SK-N-SH (cell line): ENCODE results near the gene C11orf54. TPM values are rescaled to one million over a fixed set of nuclear protein-coding genes. Genes with fewer than 3 reads are reported as not detected.
"Not testable (repeated sequence)": the region's sequence is repeated elsewhere in the genome, so short reads cannot be mapped to it uniquely, and the experiment has no call there.

Experiments
- CTCF ChIA-PET: fragments of 300-600, 350-600 bp; formaldehyde crosslinking; extraction: SDS; loops from one replicate; lab custom pipeline; 2021; lab: Yijun Ruan, JAX
- POLR2A ChIA-PET: fragments of 350-600 bp; sonication (Branson Sonifier 250); formaldehyde crosslinking; extraction: SDS; loops from one replicate; lab custom pipeline; 2020; ENCODE audit warnings: antibody characterized with exemption, inconsistent platforms; lab: Yijun Ruan, JAX
- DNase-seq: peaks from one replicate; pipeline ENCODE4 v3.0.0; 2012
- H2AFZ ChIP-seq: fragments of 200-600 bp; sonication (generic); 2 replicates; pipeline ENCODE4 v1.8.1; 2016; ENCODE audit warnings: antibody characterized with exemption, mild to moderate bottlenecking, low read depth
- H3F3A ChIP-seq: fragments of 200-600 bp; sonication (generic); replicated peaks from 2 replicates; pipeline ENCODE3; 2016; ENCODE audit warnings: antibody characterized with exemption, mild to moderate bottlenecking; ENCODE audit not compliant: insufficient read depth
- H3K27ac ChIP-seq, 2 experiments: fragments of 200-500 bp in 1 of 2; fragments of 200-600 bp in 1 of 2; sonication (Bioruptor generic) in 1 of 2; sonication (generic), shearing (Covaris generic) in 1 of 2; 2 replicates each; pipeline versions ENCODE4 v1.5.1 to v1.6.1; 2014 to 2016; ENCODE audit warnings: low read depth in 2 of 2, inconsistent platforms in 1 of 2, low read length in 1 of 2, mild to moderate bottlenecking in 1 of 2, mixed read lengths in 1 of 2
- H3K27me3 ChIP-seq: fragments of 200-600 bp; sonication (generic), shearing (Covaris generic); 2 replicates; pipeline ENCODE4 v1.6.1; 2016; ENCODE audit warnings: mixed run types; ENCODE audit not compliant: insufficient read depth
- H3K36me3 ChIP-seq, 2 experiments: fragments of 200-500 bp in 1 of 2; fragments of 200-600 bp in 1 of 2; sonication (Bioruptor generic) in 1 of 2; sonication (generic) in 1 of 2; replicated peaks in 1 of 2; 2 replicates each; pipeline versions ENCODE3 to v1.5.1; 2014 to 2016; ENCODE audit warnings: low read length in 1 of 2, mild to moderate bottlenecking in 1 of 2; ENCODE audit not compliant: insufficient read depth in 2 of 2, control insufficient read depth in 1 of 2
- H3K4me1 ChIP-seq, 2 experiments: fragments of 200-500 bp in 1 of 2; fragments of 200-600 bp in 1 of 2; sonication (Bioruptor generic) in 1 of 2; sonication (generic), shearing (Covaris generic) in 1 of 2; 2 replicates each; pipeline versions ENCODE4 v1.5.1 to v1.6.1; 2014 to 2016; ENCODE audit warnings: low read depth in 1 of 2, low read length in 1 of 2, mixed run types in 1 of 2; ENCODE audit not compliant: insufficient read depth in 2 of 2, control insufficient read depth in 1 of 2
- H3K4me2 ChIP-seq: fragments of 200-600 bp; sonication (generic), shearing (Covaris generic); 2 replicates; pipeline ENCODE4 v1.6.1; 2017; ENCODE audit warnings: mixed run types
- H3K4me3 ChIP-seq, 2 experiments: fragments of 200-500 bp in 1 of 2; fragments of 200-600 bp in 1 of 2; sonication (Bioruptor generic) in 1 of 2; sonication (generic), shearing (Covaris generic) in 1 of 2; 2 replicates each; pipeline versions ENCODE4 v1.5.1 to v1.8.1; 2014 to 2016; ENCODE audit warnings: low read depth in 2 of 2, inconsistent platforms in 1 of 2, low read length in 1 of 2, mild to moderate bottlenecking in 1 of 2, mixed read lengths in 1 of 2, moderate library complexity in 1 of 2
- H3K79me2 ChIP-seq: fragments of 200-600 bp; sonication (generic); 2 replicates; pipeline ENCODE4 v1.8.1; 2017; ENCODE audit warnings: mild to moderate bottlenecking; ENCODE audit not compliant: insufficient read depth
- H3K9ac ChIP-seq: fragments of 200-600 bp; sonication (generic); 2 replicates; pipeline ENCODE4 v1.6.1; 2017; ENCODE audit warnings: mixed run types
- H3K9me2 ChIP-seq: fragments of 200-600 bp; sonication (generic); 2 replicates; pipeline ENCODE4 v1.6.1; 2017; ENCODE audit warnings: mixed run types
- H3K9me3 ChIP-seq: fragments of 200-600 bp; sonication (generic); 2 replicates; pipeline ENCODE4 v1.6.1; 2017; ENCODE audit warnings: mixed run types, mild to moderate bottlenecking, moderate library complexity
- H4K20me1 ChIP-seq: fragments of 200-600 bp; sonication (generic); 2 replicates; pipeline ENCODE4 v1.6.1; 2017; ENCODE audit warnings: mild to moderate bottlenecking, mixed run types; ENCODE audit not compliant: insufficient read depth
- FOXJ3 ChIP-seq: sonication (generic); formaldehyde crosslinking; IDR thresholded peaks from 2 replicates; pipeline ENCODE4 v1.5.1; 2020; ENCODE audit warnings: mild to moderate bottlenecking, missing genetic modification reagents
- GABPA ChIP-seq: IDR thresholded peaks from 2 replicates; pipeline ENCODE4 v1.4.0; 2012; ENCODE audit warnings: low read depth, mild to moderate bottlenecking
- MEF2A ChIP-seq: IDR thresholded peaks from 2 replicates; pipeline ENCODE4 v1.4.0; 2012; ENCODE audit warnings: low read depth, borderline replicate concordance
- RCOR1 ChIP-seq: fragments of 150-350 bp; IDR thresholded peaks from 2 replicates; pipeline ENCODE4 v1.6.1; 2017; ENCODE audit warnings: antibody characterized with exemption, low read length
- RFX5 ChIP-seq: IDR thresholded peaks from 2 replicates; pipeline ENCODE4 v1.6.1; 2012; ENCODE audit warnings: mild to moderate bottlenecking, improper control_type of control experiment, low read length
- RXRA ChIP-seq: IDR thresholded peaks from 2 replicates; pipeline ENCODE4 v1.4.0; 2012; ENCODE audit warnings: low read depth, mild to moderate bottlenecking, borderline replicate concordance
- SMC3 ChIP-seq: IDR thresholded peaks from 2 replicates; pipeline ENCODE4 v1.6.1; 2012; ENCODE audit warnings: low read depth, low read length, improper control_type of control experiment
- TAF1 ChIP-seq: IDR thresholded peaks from 2 replicates; pipeline ENCODE4 v1.6.1; 2012; ENCODE audit warnings: low read depth, mild to moderate bottlenecking, low read length, moderate library complexity, borderline replicate concordance
- TEAD4 ChIP-seq: IDR thresholded peaks from 2 replicates; pipeline ENCODE4 v1.4.0; 2012; ENCODE audit warnings: mild to moderate bottlenecking, borderline replicate concordance; ENCODE audit not compliant: insufficient read depth
- WGBS: methylation state at CpG from one replicate; pipeline ENCODE4 v1.1.6; 2017; ENCODE audit warnings: low lambda C conversion rate; 5-methylcytosine and 5-hydroxymethylcytosine counted together
- polyA plus RNA-seq, 3 experiments: library from polyadenylated mRNA; depleted of rRNA; stranded (reverse); fragments of >200 nt; gene quantifications; 2 replicates each; pipeline ENCODE4 v1.2.3, GENCODE V29; 2012
- TF ChIP-seq, protein P1 (sequence below): fragments of 150-350 bp; IDR thresholded peaks from 2 replicates; pipeline ENCODE4 v1.6.1; 2017; ENCODE audit warnings: antibody characterized with exemption, low read length, low read depth, borderline replicate concordance
- TF ChIP-seq, protein P2 (sequence below): fragments of 150-350 bp; IDR thresholded peaks from 2 replicates; pipeline ENCODE4 v1.6.1; 2016; ENCODE audit warnings: mild to moderate bottlenecking, low read depth, low read length

C11orf54 gene
- polyA plus RNA-seq, 1 of the 3 experiments (the other 2 are of a cell fraction), result 7.7 TPM

- Histone ChIP-seq H3K9ac (no peak overlapping the region), H3K36me3 (peaks cover 17 to 29% of the 10 kb centered on the region in 2 experiments), H3K9me3 (no peaks in the 10 kb centered on the region), H3K27me3 (no peaks in the 10 kb centered on the region), H2AFZ (no peak overlapping the region), H3K79me2 (peaks cover 45% of the 10 kb centered on the region), H4K20me1 (peaks cover 22% of the 10 kb centered on the region), H3K4me3 (no peak overlapping the region), H3K27ac (no peak overlapping the region), H3K4me2 (no peak overlapping the region), H3K4me1 (peaks cover 0 to 4% of the 10 kb centered on the region in 2 experiments; a peak in 2 of 4 replicates), H3F3A (peaks cover 13% of the 10 kb centered on the region), H3K9me2 (no peaks in the 10 kb centered on the region)
- WGBS, result 94% methylated on average over 18 of the region's 23 CpGs
- POLR2A ChIA-PET, result no interaction called here
- TF ChIP-seq SMC3 (no peak), RXRA (no peak), RFX5 (no peak), MEF2A (no peak), TAF1 (no peak), FOXJ3 (CRISPR knock-in tag) (no peak), GABPA (no peak), RCOR1 (no peak)
- TF ChIP-seq, protein P1, sequence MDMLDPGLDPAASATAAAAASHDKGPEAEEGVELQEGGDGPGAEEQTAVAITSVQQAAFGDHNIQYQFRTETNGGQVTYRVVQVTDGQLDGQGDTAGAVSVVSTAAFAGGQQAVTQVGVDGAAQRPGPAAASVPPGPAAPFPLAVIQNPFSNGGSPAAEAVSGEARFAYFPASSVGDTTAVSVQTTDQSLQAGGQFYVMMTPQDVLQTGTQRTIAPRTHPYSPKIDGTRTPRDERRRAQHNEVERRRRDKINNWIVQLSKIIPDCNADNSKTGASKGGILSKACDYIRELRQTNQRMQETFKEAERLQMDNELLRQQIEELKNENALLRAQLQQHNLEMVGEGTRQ, result no peak
- TF ChIP-seq, protein P2, sequence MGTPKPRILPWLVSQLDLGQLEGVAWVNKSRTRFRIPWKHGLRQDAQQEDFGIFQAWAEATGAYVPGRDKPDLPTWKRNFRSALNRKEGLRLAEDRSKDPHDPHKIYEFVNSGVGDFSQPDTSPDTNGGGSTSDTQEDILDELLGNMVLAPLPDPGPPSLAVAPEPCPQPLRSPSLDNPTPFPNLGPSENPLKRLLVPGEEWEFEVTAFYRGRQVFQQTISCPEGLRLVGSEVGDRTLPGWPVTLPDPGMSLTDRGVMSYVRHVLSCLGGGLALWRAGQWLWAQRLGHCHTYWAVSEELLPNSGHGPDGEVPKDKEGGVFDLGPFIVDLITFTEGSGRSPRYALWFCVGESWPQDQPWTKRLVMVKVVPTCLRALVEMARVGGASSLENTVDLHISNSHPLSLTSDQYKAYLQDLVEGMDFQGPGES, result no peak
- DNase-seq, result no peak
- CTCF ChIA-PET, result no interaction called here
Observed at GRCh38 chr11:93743291-93743690, 1.8 kb downstream of the C11orf54 start.

DNA sequence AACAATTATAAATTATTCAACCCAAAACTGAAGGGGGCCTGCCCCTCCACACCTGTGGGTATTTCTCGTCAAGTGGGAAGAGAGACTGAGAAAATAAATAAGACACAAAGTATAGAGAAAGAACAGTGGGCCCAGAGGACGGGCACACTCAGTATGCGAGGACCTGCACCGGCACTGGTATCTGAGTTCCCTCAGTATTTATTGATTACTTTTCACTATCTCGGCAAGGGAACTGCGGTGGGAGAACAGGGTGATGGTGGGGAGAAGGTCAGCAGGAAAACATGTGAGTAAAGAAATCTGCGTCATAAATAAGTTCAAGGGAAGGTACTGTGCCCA, 3.2 kb downstream of the C11orf54 start:
- peaks cover 6% of the 10 kb centered on the region for H3F3A ChIP-seq
- CTCF ChIA-PET, result no interaction called here
- H4K20me1 ChIP-seq, result peaks cover 9% of the 10 kb centered on the region
- H3K27ac ChIP-seq, result no peak overlapping the region
- no peaks in the 10 kb centered on the region for H3K9me3 ChIP-seq
- H3K79me2 ChIP-seq, result peaks cover 32% of the 10 kb centered on the region
- H3K9me2 ChIP-seq, result no peaks in the 10 kb centered on the region
- H3K9ac ChIP-seq, result no peak overlapping the region
- H3K36me3 ChIP-seq, result peaks cover 6 to 15% of the 10 kb centered on the region in 2 experiments
- TF ChIP-seq TEAD4, result no peak
- H3K4me3 ChIP-seq, result no peak overlapping the region
- no peak for DNase-seq
- H2AFZ ChIP-seq, result no peak overlapping the region
- peaks cover 0 to 2% of the 10 kb centered on the region in 2 experiments; a peak in 1 of 4 replicates for H3K4me1 ChIP-seq
- POLR2A ChIA-PET, result no interaction called here
- no peak overlapping the region for H3K4me2 ChIP-seq
- no peaks in the 10 kb centered on the region for H3K27me3 ChIP-seq
- 85% methylated on average over 7 of the region's 7 CpGs for WGBS

DNA sequence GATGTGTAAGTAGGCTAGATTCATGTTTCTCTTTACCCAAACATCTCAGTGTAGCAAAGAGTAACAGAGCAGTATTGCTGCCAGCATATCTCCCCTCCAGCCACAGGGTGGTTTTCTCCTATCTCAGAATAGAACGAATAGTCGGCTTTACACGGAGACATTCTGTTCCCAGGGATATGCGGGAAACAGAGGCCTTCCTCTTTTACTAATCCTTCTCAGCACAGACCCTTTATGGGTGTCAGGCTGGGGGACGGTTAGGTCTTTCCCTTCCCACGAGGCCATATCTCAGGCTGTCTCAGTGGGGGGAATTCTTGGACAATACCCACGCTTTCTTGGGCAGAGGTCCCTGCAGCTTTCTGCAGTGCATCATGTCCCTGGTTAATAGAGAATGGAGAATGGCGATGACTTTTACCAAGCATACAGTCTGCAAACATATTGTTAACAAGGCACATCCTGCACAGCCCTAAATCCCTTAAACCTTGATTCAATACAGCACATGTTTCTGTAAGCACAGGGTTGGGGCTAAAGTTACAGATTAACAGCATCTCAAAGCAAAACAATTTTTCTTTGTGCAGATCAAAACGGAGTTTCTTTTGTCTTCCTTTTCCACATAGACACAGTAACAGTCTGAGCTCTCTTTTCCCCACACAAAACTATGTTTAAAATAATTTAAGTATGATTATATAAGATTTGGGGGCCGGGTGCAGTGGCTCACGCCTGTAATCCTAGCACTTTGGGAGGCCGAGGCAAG, 3.7 kb downstream of the C11orf54 start:
- WGBS, result 77% methylated on average over 12 of the region's 12 CpGs
- DNase-seq, H3K4me1 ChIP-seq, H3K4me2 ChIP-seq, H3F3A ChIP-seq, H2AFZ ChIP-seq, CTCF ChIA-PET, H3K9me3 ChIP-seq, H3K9me2 ChIP-seq, H3K27ac ChIP-seq, POLR2A ChIA-PET, H3K9ac ChIP-seq, H3K4me3 ChIP-seq, H3K27me3 ChIP-seq, H4K20me1 ChIP-seq, H3K36me3 ChIP-seq: not testable (repeated sequence)
- peaks cover 26% of the 10 kb centered on the region for H3K79me2 ChIP-seq
